Measurements from ENCODE around the gene SRRM3.
"Not testable (repeated sequence)": the region's sequence is repeated elsewhere in the genome, so short reads cannot be mapped to it uniquely, and the experiment has no call there.

SRRM3 gene

GRCh38 chr7:76223286-76223972 is 21.7 kb downstream of the SRRM3 start:
- Histone ChIP-seq H4K20me1 (ENCODE audit: insufficient read depth, low read length) (0 out of 2 replicates have a peak, but pooled peaks cover 2% of the 10 kb centered on the region), H3K4me3 (ENCODE audit: low read length) (no peak overlapping the region), H3K9ac (ENCODE audit: low read length) (no peak overlapping the region), H3K36me3 (replicated peaks; ENCODE audit: low read depth, low read length) (no peaks in the 10 kb centered on the region), H3K27me3 (ENCODE audit: low read depth, low read length) (no peaks in the 10 kb centered on the region), H3K9me3 (ENCODE audit: insufficient read depth, low read length) (no peaks in the 10 kb centered on the region), H3K27ac (ENCODE audit: low read length) (no peak overlapping the region), H3K79me2 (ENCODE audit: low read length) (no peaks in the 10 kb centered on the region), H3K4me2 (ENCODE audit: low read length) (no peak overlapping the region), H3K4me1 (ENCODE audit: low read length) (no peaks in the 10 kb centered on the region), H2AFZ (ENCODE audit: low read depth, low read length) (no peak overlapping the region)
- TF ChIP-seq EZH2phosphoT487 (IDR thresholded peaks at IDR 0.05; ENCODE audit: low read depth) (no peak), CTCF (IDR thresholded peaks at IDR 0.05; ENCODE audit: low read depth, low read length) (no peak)

- Histone ChIP-seq H3K4me1 (ENCODE audit: low read length) (no peaks in the 10 kb centered on the region), H3K4me2 (ENCODE audit: low read length) (no peak overlapping the region), H3K9ac (ENCODE audit: low read length) (no peak overlapping the region), H3K79me2 (ENCODE audit: low read length) (no peaks in the 10 kb centered on the region), H3K36me3 (replicated peaks; ENCODE audit: low read depth, low read length) (no peaks in the 10 kb centered on the region), H3K4me3 (ENCODE audit: low read length) (no peak overlapping the region), H3K27ac (ENCODE audit: low read length) (no peak overlapping the region), H4K20me1 (ENCODE audit: insufficient read depth, low read length) (0 out of 2 replicates have a peak, but pooled peaks cover 2% of the 10 kb centered on the region), H2AFZ (ENCODE audit: low read depth, low read length) (no peak overlapping the region), H3K9me3 (ENCODE audit: insufficient read depth, low read length) (no peaks in the 10 kb centered on the region), H3K27me3 (ENCODE audit: low read depth, low read length) (no peaks in the 10 kb centered on the region)
- TF ChIP-seq CTCF (IDR thresholded peaks at IDR 0.05; ENCODE audit: low read depth, low read length) = no peak
- no peak for TF ChIP-seq EZH2phosphoT487 (IDR thresholded peaks at IDR 0.05; ENCODE audit: low read depth)
Measured at GRCh38 chr7:76224695-76225094, 23.0 kb downstream of the SRRM3 start.

- H3K27me3 ChIP-seq (ENCODE audit: low read depth, low read length) = no peaks in the 10 kb centered on the region
- H3K27ac ChIP-seq (ENCODE audit: low read length) = no peak overlapping the region
- no peaks in the 10 kb centered on the region for H3K79me2 ChIP-seq (ENCODE audit: low read length)
- H3K9me3 ChIP-seq (ENCODE audit: insufficient read depth, low read length) = no peaks in the 10 kb centered on the region
- 0 out of 2 replicates have a peak, but pooled peaks cover 2% of the 10 kb centered on the region for H4K20me1 ChIP-seq (ENCODE audit: insufficient read depth, low read length)
- H2AFZ ChIP-seq (ENCODE audit: low read depth, low read length) = no peak overlapping the region
- TF ChIP-seq EZH2phosphoT487 (IDR thresholded peaks at IDR 0.05; ENCODE audit: low read depth) = no peak
- TF ChIP-seq CTCF (IDR thresholded peaks at IDR 0.05; ENCODE audit: low read depth, low read length) = no peak
- H3K4me1 ChIP-seq (ENCODE audit: low read length) = no peaks in the 10 kb centered on the region
- H3K36me3 ChIP-seq (replicated peaks; ENCODE audit: low read depth, low read length) = no peaks in the 10 kb centered on the region
- H3K4me2 ChIP-seq (ENCODE audit: low read length) = no peak overlapping the region
- H3K9ac ChIP-seq (ENCODE audit: low read length) = no peak overlapping the region
- H3K4me3 ChIP-seq (ENCODE audit: low read length) = no peak overlapping the region
Measured at GRCh38 chr7:76225379-76225778, 23.7 kb downstream of the SRRM3 start.

GRCh38 chr7:76225951-76226350 is 24.3 kb downstream of the SRRM3 start:
- no peak overlapping the region for H3K4me2 ChIP-seq (ENCODE audit: low read length)
- no peak overlapping the region for H3K9ac ChIP-seq (ENCODE audit: low read length)
- no peaks in the 10 kb centered on the region for H3K27me3 ChIP-seq (ENCODE audit: low read depth, low read length)
- no peak overlapping the region for H2AFZ ChIP-seq (ENCODE audit: low read depth, low read length)
- no peaks in the 10 kb centered on the region for H3K36me3 ChIP-seq (replicated peaks; ENCODE audit: low read depth, low read length)
- TF ChIP-seq CTCF (IDR thresholded peaks at IDR 0.05; ENCODE audit: low read depth, low read length) (no peak), EZH2phosphoT487 (IDR thresholded peaks at IDR 0.05; ENCODE audit: low read depth) (no peak)
- H3K4me3 ChIP-seq (ENCODE audit: low read length) = no peak overlapping the region
- no peaks in the 10 kb centered on the region for H3K79me2 ChIP-seq (ENCODE audit: low read length)
- H4K20me1 ChIP-seq (ENCODE audit: insufficient read depth, low read length) = 0 out of 2 replicates have a peak, but pooled peaks cover 2% of the 10 kb centered on the region
- H3K9me3 ChIP-seq (ENCODE audit: insufficient read depth, low read length) = no peaks in the 10 kb centered on the region
- no peaks in the 10 kb centered on the region for H3K4me1 ChIP-seq (ENCODE audit: low read length)
- no peak overlapping the region for H3K27ac ChIP-seq (ENCODE audit: low read length)

- not testable (repeated sequence) for H3K4me2 ChIP-seq (ENCODE audit: low read length); H3K9me3 ChIP-seq (ENCODE audit: insufficient read depth, low read length); H3K9ac ChIP-seq (ENCODE audit: low read length); H2AFZ ChIP-seq (ENCODE audit: low read depth, low read length); H4K20me1 ChIP-seq (ENCODE audit: insufficient read depth, low read length); H3K27ac ChIP-seq (ENCODE audit: low read length); H3K4me3 ChIP-seq (ENCODE audit: low read length); H3K79me2 ChIP-seq (ENCODE audit: low read length); H3K4me1 ChIP-seq (ENCODE audit: low read length); H3K27me3 ChIP-seq (ENCODE audit: low read depth, low read length); H3K36me3 ChIP-seq (replicated peaks; ENCODE audit: low read depth, low read length)
Measured at GRCh38 chr7:76226878-76227423, 25.3 kb downstream of the SRRM3 start.
